ENCODE measurements around the gene IVL.

Gene IVL

GRCh38 chr1:152912471-152912870 lies 4.1 kb downstream of the IVL start:
- CTCF ChIA-PET = interaction anchor here (0.6 kb wide), 1 partner anchor 571 kb away, joined by 3 read pairs; no protein-coding TSS in a partner anchor
- POLR2A ChIA-PET = no interaction called here

GRCh38 chr1:152912900-152913299 lies 4.6 kb downstream of the IVL start:
- Histone ChIP-seq H3K4me3 (ENCODE audit: control insufficient read depth in 1 of 7, extremely low read depth in 1 of 7, insufficient read depth in 4 of 7, low read depth in 2 of 7, low read length in 6 of 7) (no peak overlapping the region), H3K4me1 (ENCODE audit: control extremely low read depth in 1 of 4, control insufficient read depth in 4 of 4, insufficient read depth in 4 of 4, low read length in 3 of 4) (no peaks in the 10 kb centered on the region), H3K36me3 (ENCODE audit: control insufficient read depth in 4 of 4, insufficient read depth in 4 of 4, low read length in 3 of 4) (no peaks in the 10 kb centered on the region), H3K9me3 (ENCODE audit: control extremely low read depth in 1 of 5, control insufficient read depth in 4 of 5, insufficient read depth in 2 of 5, low read depth in 1 of 5, low read length in 4 of 5) (peaks cover 0 to 3% (median 0%) of the 10 kb centered on the region in 5 experiments), H3K27ac (ENCODE audit: insufficient read depth in 1 of 2, low read depth in 1 of 2, low read length in 2 of 2, poor library complexity in 1 of 2, severe bottlenecking in 2 of 2) (no peak overlapping the region), H3K27me3 (replicated peaks in 2 of 5; ENCODE audit: control insufficient read depth in 4 of 5, insufficient read depth in 5 of 5, low read length in 4 of 5) (peaks cover 0 to 33% (median 9%) of the 10 kb centered on the region in 5 experiments)
- no peak for DNase-seq
- WGBS (ENCODE audit: insufficient coverage) = 83% methylated on average over 5 of the region's 5 CpGs
- ChIA-PET CTCF (interaction anchor here (0.6 kb wide), 1 partner anchor 570 kb away, joined by 3 read pairs; no protein-coding TSS in a partner anchor), POLR2A (no interaction called here)

More at GRCh38 chr1:152912471-152912870, 4.1 kb downstream of the IVL start:
- DNase-seq = no peak
- no peak overlapping the region for H3K27ac ChIP-seq (ENCODE audit: insufficient read depth in 1 of 2, low read depth in 1 of 2, low read length in 2 of 2, poor library complexity in 1 of 2, severe bottlenecking in 2 of 2)
- no peaks in the 10 kb centered on the region for H3K4me1 ChIP-seq (ENCODE audit: control extremely low read depth in 1 of 4, control insufficient read depth in 4 of 4, insufficient read depth in 4 of 4, low read length in 3 of 4)
- peaks cover 0 to 3% (median 0%) of the 10 kb centered on the region in 5 experiments for H3K9me3 ChIP-seq (ENCODE audit: control extremely low read depth in 1 of 5, control insufficient read depth in 4 of 5, insufficient read depth in 2 of 5, low read depth in 1 of 5, low read length in 4 of 5)
- H3K36me3 ChIP-seq (ENCODE audit: control insufficient read depth in 4 of 4, insufficient read depth in 4 of 4, low read length in 3 of 4) = no peaks in the 10 kb centered on the region
- no peak overlapping the region for H3K4me3 ChIP-seq (ENCODE audit: control insufficient read depth in 1 of 7, extremely low read depth in 1 of 7, insufficient read depth in 4 of 7, low read depth in 2 of 7, low read length in 6 of 7)
- peaks cover 0 to 33% (median 9%) of the 10 kb centered on the region in 5 experiments for H3K27me3 ChIP-seq (replicated peaks in 2 of 5; ENCODE audit: control insufficient read depth in 4 of 5, insufficient read depth in 5 of 5, low read length in 4 of 5)
- 83% methylated on average over 1 of the region's 1 CpG for WGBS (ENCODE audit: insufficient coverage)

GRCh38 chr1:152917794-152918193 lies 9.4 kb downstream of the IVL start:
- Histone ChIP-seq H3K4me3 (ENCODE audit: control insufficient read depth in 1 of 7, extremely low read depth in 1 of 7, insufficient read depth in 4 of 7, low read depth in 2 of 7, low read length in 6 of 7) (no peak overlapping the region), H3K36me3 (ENCODE audit: control insufficient read depth in 4 of 4, insufficient read depth in 4 of 4, low read length in 3 of 4) (no peaks in the 10 kb centered on the region), H3K27ac (ENCODE audit: insufficient read depth in 1 of 2, low read depth in 1 of 2, low read length in 2 of 2, poor library complexity in 1 of 2, severe bottlenecking in 2 of 2) (no peak overlapping the region), H3K4me1 (ENCODE audit: control extremely low read depth in 1 of 4, control insufficient read depth in 4 of 4, insufficient read depth in 4 of 4, low read length in 3 of 4) (no peaks in the 10 kb centered on the region), H3K9me3 (ENCODE audit: control extremely low read depth in 1 of 5, control insufficient read depth in 4 of 5, insufficient read depth in 2 of 5, low read depth in 1 of 5, low read length in 4 of 5) (peaks cover 0 to 3% (median 0%) of the 10 kb centered on the region in 5 experiments), H3K27me3 (replicated peaks in 2 of 5; ENCODE audit: control insufficient read depth in 4 of 5, insufficient read depth in 5 of 5, low read length in 4 of 5) (peaks cover 0 to 12% (median 5%) of the 10 kb centered on the region in 5 experiments)
- CTCF ChIA-PET = no interaction called here
- DNase-seq = peak; percentile 11 to 30 (median 17)
- WGBS (ENCODE audit: insufficient coverage) = no CpG with 5 or more reads among the region's 3 CpGs
- POLR2A ChIA-PET = no interaction called here

GRCh38 chr1:152919071-152919470 lies 10.7 kb downstream of the IVL start:
- H3K27me3 ChIP-seq (replicated peaks in 2 of 5; ENCODE audit: control insufficient read depth in 4 of 5, insufficient read depth in 5 of 5, low read length in 4 of 5) = peaks cover 0 to 14% (median 3%) of the 10 kb centered on the region in 5 experiments
- no peaks in the 10 kb centered on the region for H3K36me3 ChIP-seq (ENCODE audit: control insufficient read depth in 4 of 4, insufficient read depth in 4 of 4, low read length in 3 of 4)
- POLR2A ChIA-PET = no interaction called here
- H3K27ac ChIP-seq (ENCODE audit: insufficient read depth in 1 of 2, low read depth in 1 of 2, low read length in 2 of 2, poor library complexity in 1 of 2, severe bottlenecking in 2 of 2) = no peak overlapping the region
- no peaks in the 10 kb centered on the region for H3K4me1 ChIP-seq (ENCODE audit: control extremely low read depth in 1 of 4, control insufficient read depth in 4 of 4, insufficient read depth in 4 of 4, low read length in 3 of 4)
- H3K4me3 ChIP-seq (ENCODE audit: control insufficient read depth in 1 of 7, extremely low read depth in 1 of 7, insufficient read depth in 4 of 7, low read depth in 2 of 7, low read length in 6 of 7) = no peak overlapping the region
- CTCF ChIA-PET = no interaction called here
- DNase-seq = no peak
- peaks cover 0 to 3% (median 0%) of the 10 kb centered on the region in 5 experiments for H3K9me3 ChIP-seq (ENCODE audit: control extremely low read depth in 1 of 5, control insufficient read depth in 4 of 5, insufficient read depth in 2 of 5, low read depth in 1 of 5, low read length in 4 of 5)

- WGBS (ENCODE audit: insufficient coverage) = 84% methylated on average over 2 of the region's 2 CpGs
- H3K36me3 ChIP-seq (ENCODE audit: control insufficient read depth in 4 of 4, insufficient read depth in 4 of 4, low read length in 3 of 4) = no peaks in the 10 kb centered on the region
- no peaks in the 10 kb centered on the region for H3K9me3 ChIP-seq (ENCODE audit: control extremely low read depth in 1 of 5, control insufficient read depth in 4 of 5, insufficient read depth in 2 of 5, low read depth in 1 of 5, low read length in 4 of 5)
- DNase-seq = no peak
- H3K4me1 ChIP-seq (ENCODE audit: control extremely low read depth in 1 of 4, control insufficient read depth in 4 of 4, insufficient read depth in 4 of 4, low read length in 3 of 4) = no peaks in the 10 kb centered on the region
- no peak overlapping the region for H3K4me3 ChIP-seq (ENCODE audit: control insufficient read depth in 1 of 7, extremely low read depth in 1 of 7, insufficient read depth in 4 of 7, low read depth in 2 of 7, low read length in 6 of 7)
- CTCF ChIA-PET = no interaction called here
- POLR2A ChIA-PET = no interaction called here
- peaks cover 0 to 9% (median 3%) of the 10 kb centered on the region in 5 experiments for H3K27me3 ChIP-seq (replicated peaks in 2 of 5; ENCODE audit: control insufficient read depth in 4 of 5, insufficient read depth in 5 of 5, low read length in 4 of 5)
- H3K27ac ChIP-seq (ENCODE audit: insufficient read depth in 1 of 2, low read depth in 1 of 2, low read length in 2 of 2, poor library complexity in 1 of 2, severe bottlenecking in 2 of 2) = no peak overlapping the region
Observed at GRCh38 chr1:152924191-152924590, 15.8 kb downstream of the IVL start.

- no peak overlapping the region for H3K4me3 ChIP-seq (ENCODE audit: control insufficient read depth in 1 of 7, extremely low read depth in 1 of 7, insufficient read depth in 4 of 7, low read depth in 2 of 7, low read length in 6 of 7)
- H3K4me1 ChIP-seq (ENCODE audit: control extremely low read depth in 1 of 4, control insufficient read depth in 4 of 4, insufficient read depth in 4 of 4, low read length in 3 of 4) = no peaks in the 10 kb centered on the region
- DNase-seq = peak in 2 of 3 donors; percentile 17 to 26
- H3K9me3 ChIP-seq (ENCODE audit: control extremely low read depth in 1 of 5, control insufficient read depth in 4 of 5, insufficient read depth in 2 of 5, low read depth in 1 of 5, low read length in 4 of 5) = no peaks in the 10 kb centered on the region
- H3K27ac ChIP-seq (ENCODE audit: insufficient read depth in 1 of 2, low read depth in 1 of 2, low read length in 2 of 2, poor library complexity in 1 of 2, severe bottlenecking in 2 of 2) = no peak overlapping the region
- H3K36me3 ChIP-seq (ENCODE audit: control insufficient read depth in 4 of 4, insufficient read depth in 4 of 4, low read length in 3 of 4) = no peaks in the 10 kb centered on the region
- H3K27me3 ChIP-seq (replicated peaks in 2 of 5; ENCODE audit: control insufficient read depth in 4 of 5, insufficient read depth in 5 of 5, low read length in 4 of 5) = peaks cover 0 to 9% (median 3%) of the 10 kb centered on the region in 5 experiments
- 69% methylated on average over 3 of the region's 3 CpGs for WGBS (ENCODE audit: insufficient coverage)
- CTCF ChIA-PET = interaction anchor here (1.7 to 2.0 kb wide), 2 partner anchors 54 to 55 kb away, joined by 5 to 6 read pairs; no protein-coding TSS in a partner anchor
- POLR2A ChIA-PET = no interaction called here
Observed at GRCh38 chr1:152926091-152926490, 17.7 kb downstream of the IVL start.

- 100% methylated on average over 1 of the region's 3 CpGs for WGBS (ENCODE audit: insufficient coverage)
- Histone ChIP-seq H3K27ac (ENCODE audit: insufficient read depth in 1 of 2, low read depth in 1 of 2, low read length in 2 of 2, poor library complexity in 1 of 2, severe bottlenecking in 2 of 2) (no peak overlapping the region), H3K27me3 (replicated peaks in 2 of 5; ENCODE audit: control insufficient read depth in 4 of 5, insufficient read depth in 5 of 5, low read length in 4 of 5) (peaks cover 0 to 8% (median 3%) of the 10 kb centered on the region in 5 experiments), H3K9me3 (ENCODE audit: control extremely low read depth in 1 of 5, control insufficient read depth in 4 of 5, insufficient read depth in 2 of 5, low read depth in 1 of 5, low read length in 4 of 5) (no peaks in the 10 kb centered on the region), H3K36me3 (ENCODE audit: control insufficient read depth in 4 of 4, insufficient read depth in 4 of 4, low read length in 3 of 4) (no peaks in the 10 kb centered on the region), H3K4me3 (ENCODE audit: control insufficient read depth in 1 of 7, extremely low read depth in 1 of 7, insufficient read depth in 4 of 7, low read depth in 2 of 7, low read length in 6 of 7) (no peak overlapping the region), H3K4me1 (ENCODE audit: control extremely low read depth in 1 of 4, control insufficient read depth in 4 of 4, insufficient read depth in 4 of 4, low read length in 3 of 4) (no peaks in the 10 kb centered on the region)
- DNase-seq = no peak
- POLR2A ChIA-PET = no interaction called here
- CTCF ChIA-PET = no interaction called here
Observed at GRCh38 chr1:152928671-152929070, 20.3 kb downstream of the IVL start.
